SU-DHL-6 (cell line): ENCODE measurements around the gene YY1.

ENCODE experiments used
- H2AFZ ChIP-seq: fragments of 200-600 bp; sonication (generic); 2 replicates; pipeline ENCODE4 v1.6.1; 2014; ENCODE audit warnings: low read depth, mild to moderate bottlenecking, moderate library complexity, mixed read lengths, antibody characterized with exemption, low read length; ENCODE audit not compliant: severe bottlenecking
- H3F3A ChIP-seq: fragments of 200-600 bp; shearing (Covaris generic); 2 replicates; pipeline ENCODE4 v1.6.0; 2016; ENCODE audit warnings: antibody characterized with exemption, mild to moderate bottlenecking; ENCODE audit not compliant: insufficient read depth
- H3K27ac ChIP-seq: fragments of 200-600 bp; sonication (generic); 2 replicates; pipeline ENCODE4 v1.5.1; 2016; ENCODE audit warnings: low read depth, mild to moderate bottlenecking, low read length, moderate library complexity, mixed read lengths
- H3K27me3 ChIP-seq: fragments of 200-600 bp; sonication (generic), shearing (Covaris generic); 2 replicates; pipeline ENCODE4 v1.6.0; 2014; ENCODE audit warnings: mild to moderate bottlenecking, low read length
- H3K36me3 ChIP-seq: fragments of 200-600 bp; sonication (generic); 2 replicates; pipeline ENCODE4 v1.6.1; 2014; ENCODE audit warnings: mild to moderate bottlenecking, low read length, mixed read lengths
- H3K4me2 ChIP-seq: fragments of 300-600, 200-600 bp; shearing (Covaris generic), sonication (generic); 2 replicates; pipeline ENCODE4 v1.6.0; 2014; ENCODE audit warnings: low read length, low read depth, mild to moderate bottlenecking; ENCODE audit not compliant: poor library complexity, severe bottlenecking
- H3K4me3 ChIP-seq: fragments of 200-600 bp; sonication (generic); 2 replicates; pipeline ENCODE4 v1.5.1; 2014; ENCODE audit warnings: antibody characterized with exemption, low read length, mild to moderate bottlenecking, mixed read lengths; ENCODE audit not compliant: insufficient read depth, poor library complexity, severe bottlenecking
- H3K79me2 ChIP-seq: fragments of 200-600 bp; sonication (generic); 2 replicates; pipeline ENCODE4 v1.6.1; 2014; ENCODE audit warnings: mild to moderate bottlenecking, low read length, moderate library complexity; ENCODE audit not compliant: insufficient read depth
- H3K9ac ChIP-seq: fragments of 200-600 bp; sonication (generic); 2 replicates; pipeline ENCODE4 v1.7.0; 2014; ENCODE audit warnings: mild to moderate bottlenecking, low read length
- H3K9me2 ChIP-seq: fragments of 200-600 bp; sonication (generic); replicated peaks from 2 replicates; pipeline ENCODE4 v1.6.1; 2014; ENCODE audit warnings: low read length; ENCODE audit not compliant: insufficient read depth
- H3K9me3 ChIP-seq: fragments of 200-600 bp; sonication (generic); 2 replicates; pipeline ENCODE4 v1.6.1; 2014; ENCODE audit warnings: low read length, mixed read lengths; ENCODE audit not compliant: insufficient read depth
- H4K20me1 ChIP-seq: fragments of 200-600 bp; sonication (generic); 2 replicates; pipeline ENCODE4 v1.6.1; 2014; ENCODE audit warnings: low read depth, mild to moderate bottlenecking, antibody characterized with exemption, low read length, moderate library complexity, mixed read lengths
- EZH2phosphoT487 ChIP-seq: fragments of 200-600 bp; sonication (generic), shearing (Covaris generic); conservative IDR thresholded peaks from 2 replicates; pipeline ENCODE4 v1.6.1; 2018; ENCODE audit warnings: mild to moderate bottlenecking, antibody characterized with exemption, low read length, moderate library complexity, mixed read lengths
- TF ChIP-seq, protein P1 (sequence below): fragments of 200-600 bp; sonication (generic); IDR thresholded peaks from one replicate; pipeline ENCODE4 v1.5.1; 2017; ENCODE audit warnings: antibody characterized with exemption, mild to moderate bottlenecking, low read length, moderate library complexity; ENCODE audit not compliant: insufficient read depth, poor library complexity, severe bottlenecking

The YY1 gene

GRCh38 chr14:100323942-100324307 lies 85.0 kb downstream of the YY1 start:
- Histone ChIP-seq H3K27me3 (no peaks in the 10 kb centered on the region), H2AFZ (no peak overlapping the region), H3K9ac (no peak overlapping the region), H3K36me3 (no peaks in the 10 kb centered on the region), H3F3A (no peaks in the 10 kb centered on the region), H3K9me2 (no peaks in the 10 kb centered on the region), H3K27ac (no peak overlapping the region), H3K4me3 (no peak overlapping the region), H4K20me1 (no peaks in the 10 kb centered on the region), H3K79me2 (no peaks in the 10 kb centered on the region), H3K9me3 (no peaks in the 10 kb centered on the region), H3K4me2 (no peak overlapping the region)
- TF ChIP-seq EZH2phosphoT487, result no peak
- TF ChIP-seq, protein P1, sequence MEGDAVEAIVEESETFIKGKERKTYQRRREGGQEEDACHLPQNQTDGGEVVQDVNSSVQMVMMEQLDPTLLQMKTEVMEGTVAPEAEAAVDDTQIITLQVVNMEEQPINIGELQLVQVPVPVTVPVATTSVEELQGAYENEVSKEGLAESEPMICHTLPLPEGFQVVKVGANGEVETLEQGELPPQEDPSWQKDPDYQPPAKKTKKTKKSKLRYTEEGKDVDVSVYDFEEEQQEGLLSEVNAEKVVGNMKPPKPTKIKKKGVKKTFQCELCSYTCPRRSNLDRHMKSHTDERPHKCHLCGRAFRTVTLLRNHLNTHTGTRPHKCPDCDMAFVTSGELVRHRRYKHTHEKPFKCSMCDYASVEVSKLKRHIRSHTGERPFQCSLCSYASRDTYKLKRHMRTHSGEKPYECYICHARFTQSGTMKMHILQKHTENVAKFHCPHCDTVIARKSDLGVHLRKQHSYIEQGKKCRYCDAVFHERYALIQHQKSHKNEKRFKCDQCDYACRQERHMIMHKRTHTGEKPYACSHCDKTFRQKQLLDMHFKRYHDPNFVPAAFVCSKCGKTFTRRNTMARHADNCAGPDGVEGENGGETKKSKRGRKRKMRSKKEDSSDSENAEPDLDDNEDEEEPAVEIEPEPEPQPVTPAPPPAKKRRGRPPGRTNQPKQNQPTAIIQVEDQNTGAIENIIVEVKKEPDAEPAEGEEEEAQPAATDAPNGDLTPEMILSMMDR, result no peak

- H3K4me2 ChIP-seq, result no peak overlapping the region
- H3K9ac ChIP-seq, result no peak overlapping the region
- TF ChIP-seq, protein P1, result no peak
- TF ChIP-seq EZH2phosphoT487, result no peak
- H4K20me1 ChIP-seq, result no peaks in the 10 kb centered on the region
- no peak overlapping the region for H3K4me3 ChIP-seq
- H3K27me3 ChIP-seq, result no peaks in the 10 kb centered on the region
- H3K79me2 ChIP-seq, result no peaks in the 10 kb centered on the region
- no peak overlapping the region for H3K27ac ChIP-seq
- no peaks in the 10 kb centered on the region for H3K9me2 ChIP-seq
- H2AFZ ChIP-seq, result no peak overlapping the region
- H3F3A ChIP-seq, result no peaks in the 10 kb centered on the region
- no peaks in the 10 kb centered on the region for H3K36me3 ChIP-seq
- H3K9me3 ChIP-seq, result no peaks in the 10 kb centered on the region
These were observed 86.3 kb downstream of the YY1 start for GRCh38 chr14:100325231-100325632.

GRCh38 chr14:100325958-100326357 lies 87.0 kb downstream of the YY1 start:
- TF ChIP-seq EZH2phosphoT487, result no peak
- TF ChIP-seq, protein P1, result no peak
- H4K20me1 ChIP-seq, result no peaks in the 10 kb centered on the region
- no peak overlapping the region for H3K27ac ChIP-seq

DNA sequence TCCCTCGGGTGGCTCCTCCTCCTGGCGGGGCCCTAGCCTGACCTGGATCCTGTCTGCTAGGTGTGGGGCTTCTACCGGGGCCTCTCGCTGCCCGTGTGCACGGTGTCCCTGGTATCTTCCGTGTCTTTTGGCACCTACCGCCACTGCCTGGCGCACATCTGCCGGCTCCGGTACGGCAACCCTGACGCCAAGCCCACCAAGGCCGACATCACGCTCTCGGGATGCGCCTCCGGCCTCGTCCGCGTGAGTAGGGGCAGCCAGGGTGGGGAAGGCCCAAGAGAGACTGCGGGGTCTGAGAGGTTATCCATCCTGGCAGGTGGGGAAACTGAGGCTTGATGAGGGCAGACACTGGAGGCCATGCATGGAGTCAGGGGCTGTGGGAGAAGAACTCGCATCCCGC lies 88.2 kb downstream of the YY1 start:
- no peaks in the 10 kb centered on the region for H3K27me3 ChIP-seq
- H3K9me3 ChIP-seq, result no peaks in the 10 kb centered on the region
- H3K36me3 ChIP-seq, result no peaks in the 10 kb centered on the region
- no peak overlapping the region for H3K9ac ChIP-seq
- H3K27ac ChIP-seq, result no peak overlapping the region
- H3F3A ChIP-seq, result no peaks in the 10 kb centered on the region
- no peak overlapping the region for H2AFZ ChIP-seq
- H3K4me2 ChIP-seq, result no peak overlapping the region
- no peaks in the 10 kb centered on the region for H4K20me1 ChIP-seq
- no peaks in the 10 kb centered on the region for H3K79me2 ChIP-seq
- TF ChIP-seq, protein P1, result no peak
- no peak for TF ChIP-seq EZH2phosphoT487
- no peaks in the 10 kb centered on the region for H3K9me2 ChIP-seq
- no peak overlapping the region for H3K4me3 ChIP-seq

More at GRCh38 chr14:100325958-100326357, 87.0 kb downstream of the YY1 start:
- H3K4me2 ChIP-seq, result no peak overlapping the region
- no peaks in the 10 kb centered on the region for H3K79me2 ChIP-seq
- no peak overlapping the region for H3K4me3 ChIP-seq
- no peaks in the 10 kb centered on the region for H3K27me3 ChIP-seq
- no peaks in the 10 kb centered on the region for H3K9me3 ChIP-seq
- no peaks in the 10 kb centered on the region for H3K36me3 ChIP-seq
- H3K9me2 ChIP-seq, result no peaks in the 10 kb centered on the region
- no peaks in the 10 kb centered on the region for H3F3A ChIP-seq
- H2AFZ ChIP-seq, result no peak overlapping the region
- no peak overlapping the region for H3K9ac ChIP-seq
